ENCODE data around the gene KLF15. TPM values are rescaled to one million over a fixed set of nuclear protein-coding genes. Genes with fewer than 3 reads are reported as not detected.

The KLF15 gene
- total and polyA plus RNA-seq, 12 donors: 13.5 to 61.3 (median 29.2) TPM

- no peak overlapping the region for H3K27ac ChIP-seq
- H3K9me3 ChIP-seq: no peaks in the 10 kb centered on the region
- peaks cover 0 to 17% (median 0%) of the 10 kb centered on the region in 7 donors for H3K27me3 ChIP-seq
- 72 to 76% methylated on average over 10 of the region's 10 CpGs for WGBS, 2 donors
- ATAC-seq (no peak), DNase-seq (no peak)
- TF ChIP-seq CTCF (IDR thresholded peaks at IDR 0.05): no peak
- H3K4me3 ChIP-seq: no peak overlapping the region
- H3K4me1 ChIP-seq: peaks cover 18 to 98% (median 78%) of the 10 kb centered on the region in 9 donors
- intact Hi-C loops (cut with DNase I): loop anchor here in 2 of 10 donors (5.0 to 10.0 kb wide), 2 partner anchors 64 to 86 kb away; no protein-coding TSS in a partner anchor
- peaks cover 0 to 23% (median 0%) of the 10 kb centered on the region in 9 donors for H3K36me3 ChIP-seq
These were observed 6.0 kb downstream of the KLF15 start for GRCh38 chr3:126351086-126351770.

- WGBS, 2 donors: 75 to 78% methylated on average over 9 of the region's 9 CpGs
- Histone ChIP-seq H3K4me1 (peaks cover 11 to 96% (median 74%) of the 10 kb centered on the region in 9 donors), H3K27me3 (peaks cover 0 to 11% (median 0%) of the 10 kb centered on the region in 7 donors), H3K9me3 (no peaks in the 10 kb centered on the region), H3K27ac (no peak overlapping the region), H3K36me3 (peaks cover 0 to 27% (median 0%) of the 10 kb centered on the region in 9 donors), H3K4me3 (no peak overlapping the region)
- intact Hi-C loops (cut with DNase I): loop anchor here in 2 of 10 donors (5.0 to 10.0 kb wide), 2 partner anchors 63 to 86 kb away; no protein-coding TSS in a partner anchor
- DNase-seq: no peak
- no peak for TF ChIP-seq CTCF (IDR thresholded peaks at IDR 0.05)
- ATAC-seq: no peak
These were observed 6.6 kb downstream of the KLF15 start for GRCh38 chr3:126350502-126351085.

GRCh38 chr3:126349611-126350501 lies 7.4 kb downstream of the KLF15 start:
- Histone ChIP-seq H3K36me3 (peaks cover 0 to 27% (median 0%) of the 10 kb centered on the region in 9 donors), H3K27ac (no peak overlapping the region)

More at GRCh38 chr3:126349611-126350501, 7.4 kb downstream of the KLF15 start:
- intact Hi-C loops (cut with DNase I): loop anchor here in 4 of 10 donors (5.0 to 10.0 kb wide), 4 partner anchors 48 to 85 kb away; no protein-coding TSS in a partner anchor
- H3K9me3 ChIP-seq: no peaks in the 10 kb centered on the region
- H3K4me1 ChIP-seq: peaks cover 6 to 88% (median 67%) of the 10 kb centered on the region in 9 donors
- no peak for TF ChIP-seq CTCF (IDR thresholded peaks at IDR 0.05)
- ATAC-seq: no peak
- 65 to 71% methylated on average over 15 of the region's 15 CpGs for WGBS, 2 donors
- peaks cover 0 to 4% (median 0%) of the 10 kb centered on the region in 7 donors for H3K27me3 ChIP-seq
- DNase-seq: no peak
- no peak overlapping the region for H3K4me3 ChIP-seq

All from heart right ventricle (tissue), 16 donors.